Stimulated activated naive CD8-positive, alpha-beta T cell treated with anti-CD3 and anti-CD28 coated beads, Interleukin-15, amount 100 ng/mL, for 72 hours (primary cell): ENCODE data around the gene COMMD7.
"Not testable (repeated sequence)": the region's sequence is repeated elsewhere in the genome, so short reads cannot be mapped to it uniquely, and the experiment has no call there.

Experiments
- ATAC-seq: fragments of 150-1000 bp; cut with Tn5 transposase; 2 replicates; pipeline ENCODE4 v1.10.0; 2021; ENCODE audit warnings: mild to moderate bottlenecking, moderate library complexity
- DNase-seq, 2 donors: peaks; one replicate each; pipeline ENCODE4 v3.0.0; 2021 to 2022
- H3K27ac Mint-ChIP-seq, 2 donors: one replicate each; pipeline ENCODE4 v1.8.0; 2022; ENCODE audit warnings: mild to moderate bottlenecking in 2 of 2, mixed read lengths in 2 of 2, moderate library complexity in 2 of 2
- H3K27me3 Mint-ChIP-seq: one replicate; pipeline ENCODE4 v1.8.0; 2022; ENCODE audit warnings: mixed read lengths
- H3K4me1 Mint-ChIP-seq: one replicate; pipeline ENCODE4 v1.8.0; 2022; ENCODE audit warnings: mild to moderate bottlenecking, mixed read lengths
- H3K4me3 Mint-ChIP-seq, 2 donors: one replicate each; pipeline ENCODE4 v1.8.0; 2022; ENCODE audit warnings: mild to moderate bottlenecking in 2 of 2, mixed read lengths in 2 of 2, moderate library complexity in 1 of 2
- H3K9me3 Mint-ChIP-seq, 2 donors: one replicate each; pipeline ENCODE4 v1.8.0; 2022; ENCODE audit warnings: mixed read lengths in 2 of 2

Gene COMMD7

DNA sequence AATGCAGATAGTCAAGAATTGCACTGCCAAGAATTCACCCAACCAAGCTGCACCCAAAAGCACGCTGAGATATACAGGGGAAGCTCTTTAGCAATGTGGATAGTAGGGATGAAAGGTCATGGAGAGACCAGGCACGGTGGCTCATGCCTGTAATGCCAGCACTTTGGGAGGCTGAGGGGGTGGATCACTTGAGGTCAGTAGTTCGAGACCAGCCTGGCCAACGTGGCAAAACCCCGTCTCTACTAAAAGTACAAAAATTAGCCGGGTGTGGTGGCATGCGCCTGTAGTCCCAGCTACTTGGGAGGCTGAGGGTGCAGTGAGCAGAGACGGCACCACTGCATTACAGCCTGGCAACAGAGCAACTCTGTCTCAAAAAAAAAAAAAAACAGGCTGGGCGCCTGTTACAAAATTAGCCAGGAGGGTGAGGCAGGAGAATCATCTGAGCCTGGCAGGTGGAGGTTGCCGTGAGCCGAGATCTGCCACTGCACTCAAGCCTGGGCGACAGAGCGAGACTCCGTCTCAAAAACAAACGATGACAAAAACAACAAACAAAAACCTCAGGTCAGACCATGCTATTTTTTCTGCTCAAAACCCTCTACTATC, 34.1 kb downstream of the COMMD7 start:
- H3K27ac Mint-ChIP-seq, ATAC-seq: not testable (repeated sequence)

DNA sequence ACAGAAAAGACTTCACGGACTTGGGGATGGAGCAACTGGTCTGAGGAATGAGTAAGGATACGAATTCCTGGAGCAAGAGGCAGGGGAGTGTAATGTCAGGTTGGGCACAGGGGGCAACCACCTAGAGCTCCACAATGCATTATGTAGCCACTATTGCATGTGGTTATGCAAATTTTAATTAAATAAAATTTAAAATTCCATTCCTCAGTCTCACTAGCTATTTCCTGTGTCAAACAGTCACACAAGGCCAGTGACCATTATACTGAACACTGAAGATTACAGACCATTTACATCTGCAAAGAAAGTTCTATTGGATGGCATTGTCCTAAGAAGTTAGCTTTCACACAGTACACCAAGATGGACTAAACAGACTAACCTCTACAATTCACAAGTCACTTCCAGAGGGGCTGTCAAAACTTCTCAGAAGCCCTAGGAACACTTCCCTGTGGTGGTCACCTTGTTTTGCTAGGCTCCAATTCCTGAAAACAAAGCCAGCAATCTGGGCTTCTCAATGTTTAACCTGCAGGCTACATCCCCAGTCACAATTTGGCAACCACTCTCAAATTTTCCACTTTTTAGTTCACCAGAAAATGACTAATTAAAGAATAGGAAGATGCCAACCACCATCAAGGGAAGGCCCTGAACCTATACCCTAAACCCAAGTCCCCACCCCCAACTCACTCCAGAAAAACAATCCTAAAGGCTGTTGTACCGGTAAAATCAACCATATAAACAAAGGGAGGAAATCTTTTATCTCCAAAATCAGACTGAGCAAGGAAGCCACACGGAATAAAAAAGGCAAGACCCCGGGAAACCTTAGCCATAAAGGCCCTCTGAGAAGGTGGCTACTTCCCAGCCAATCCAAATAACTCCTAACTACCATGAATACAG, 35.3 kb downstream of the COMMD7 start:
- Mint-ChIP-seq H3K27me3 (no peaks in the 10 kb centered on the region), H3K27ac (peak overlapping the region in 1 of 2 donors; percentile 31), H3K4me1 (peaks cover 12% of the 10 kb centered on the region), H3K9me3 (no peaks in the 10 kb centered on the region), H3K4me3 (no peak overlapping the region)
- DNase-seq (no peak), ATAC-seq (no peak)

More for the DNA sequence above, 34.1 kb downstream of the COMMD7 start:
- peaks cover 12% of the 10 kb centered on the region for H3K4me1 Mint-ChIP-seq
- not testable (repeated sequence) for H3K27me3 Mint-ChIP-seq, H3K9me3 Mint-ChIP-seq, DNase-seq, H3K4me3 Mint-ChIP-seq

DNA sequence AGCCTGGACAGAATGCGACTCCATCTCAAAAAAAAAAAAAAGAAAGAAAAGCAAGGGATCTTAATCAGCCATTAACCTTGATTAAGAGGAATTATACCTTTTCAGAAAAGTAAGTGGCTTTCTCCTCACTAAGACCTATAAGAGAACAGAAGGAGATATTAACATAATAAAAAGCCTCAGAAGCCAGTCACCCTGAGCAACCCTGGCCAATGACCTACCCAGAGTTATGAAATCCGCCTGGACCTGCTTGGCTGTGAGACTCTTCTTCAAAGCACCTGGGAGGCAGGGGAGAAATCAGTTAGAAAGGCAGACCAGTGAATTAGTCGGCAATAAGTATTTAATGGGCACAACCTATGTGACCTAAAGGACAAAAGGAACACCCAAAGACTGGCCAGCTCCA, 36.8 kb downstream of the COMMD7 start:
- Mint-ChIP-seq H3K4me3 (no peak overlapping the region), H3K4me1 (peaks cover 12% of the 10 kb centered on the region), H3K9me3 (no peaks in the 10 kb centered on the region), H3K27me3 (no peaks in the 10 kb centered on the region), H3K27ac (no peak overlapping the region)
- ATAC-seq (no peak), DNase-seq (no peak)

DNA sequence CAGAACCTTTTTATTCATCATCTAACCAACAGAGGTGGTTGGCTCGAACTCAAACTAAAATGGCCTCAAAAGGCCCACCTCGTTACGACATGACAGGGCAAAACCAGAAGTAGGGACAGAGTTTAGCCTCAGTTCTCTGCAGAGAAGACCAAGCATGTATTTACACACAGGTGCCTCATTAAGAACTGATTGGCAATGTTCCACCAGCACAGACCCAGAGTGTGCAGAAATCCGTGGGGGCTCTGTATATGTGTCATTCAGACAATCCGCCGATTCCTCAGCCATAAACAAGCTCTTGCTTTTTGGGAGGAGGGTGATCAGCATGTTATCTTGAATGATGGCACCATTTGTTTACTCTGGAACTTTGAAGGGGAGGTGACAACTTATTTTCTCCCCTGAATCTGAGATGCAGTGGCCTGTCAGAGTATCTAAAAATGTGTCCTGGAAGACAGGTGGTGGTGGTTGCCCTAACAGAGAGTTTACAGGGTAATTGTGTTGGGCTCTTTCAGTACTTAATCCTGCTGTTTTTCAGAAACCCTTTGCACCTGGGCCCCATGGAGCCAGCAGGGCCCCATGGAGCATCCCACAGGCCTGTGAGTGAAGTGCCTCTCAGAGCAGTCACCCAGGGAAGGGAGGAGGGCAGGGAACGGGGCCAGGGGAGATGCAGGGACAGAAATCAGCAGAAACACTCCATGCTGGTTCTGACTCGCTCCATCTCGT, 40.4 kb downstream of the COMMD7 start:
- Mint-ChIP-seq H3K27ac (no peak overlapping the region), H3K4me1 (peaks cover 5% of the 10 kb centered on the region), H3K4me3 (no peak overlapping the region), H3K9me3 (no peaks in the 10 kb centered on the region), H3K27me3 (no peaks in the 10 kb centered on the region)
- no peak for DNase-seq
- ATAC-seq = no peak

DNA sequence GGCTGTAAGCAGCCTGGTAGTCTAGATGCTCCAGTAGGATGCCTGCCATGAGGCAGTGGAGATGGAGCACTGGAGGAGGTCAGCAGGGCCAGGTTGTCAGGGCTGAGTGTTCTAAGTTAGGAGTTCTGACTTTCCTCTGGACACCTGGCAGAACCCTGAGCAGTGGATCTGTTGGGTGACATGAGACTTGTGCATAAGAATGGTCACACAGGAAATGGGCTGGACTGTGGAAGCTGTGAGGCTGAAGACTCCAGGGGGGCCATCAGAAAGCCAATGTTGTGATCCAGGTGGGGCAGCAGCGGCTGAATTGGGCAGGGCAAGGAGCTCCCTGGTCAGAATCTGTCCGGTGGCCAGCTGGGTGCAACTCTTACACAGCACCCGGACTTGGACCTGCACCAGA, 45.7 kb downstream of the COMMD7 start:
- ATAC-seq = no peak
- DNase-seq = no peak
- Mint-ChIP-seq H3K4me3 (no peak overlapping the region), H3K4me1 (no peaks in the 10 kb centered on the region), H3K27me3 (no peaks in the 10 kb centered on the region), H3K27ac (no peak overlapping the region), H3K9me3 (no peaks in the 10 kb centered on the region)

DNA sequence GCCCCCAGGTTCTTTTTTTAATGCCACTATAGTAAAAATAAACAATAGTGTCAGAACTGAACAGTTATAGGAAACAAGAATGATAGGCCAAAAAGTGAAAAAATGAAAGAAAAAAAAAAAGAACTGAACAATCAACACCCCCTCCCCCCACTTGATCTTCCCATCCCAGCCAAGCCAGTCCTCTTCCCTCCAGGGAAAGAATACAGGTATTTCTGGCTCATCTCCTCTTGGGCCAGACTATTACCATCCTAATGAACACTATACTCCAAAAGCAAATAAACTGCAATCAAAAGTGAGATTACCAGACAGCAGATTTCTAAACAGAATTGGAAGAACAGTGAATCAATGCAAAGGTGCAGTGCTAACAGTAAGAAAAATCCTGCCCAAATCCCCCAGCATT, 48.2 kb downstream of the COMMD7 start:
- H3K27me3 Mint-ChIP-seq = no peaks in the 10 kb centered on the region
- H3K4me1 Mint-ChIP-seq = no peaks in the 10 kb centered on the region
- H3K9me3 Mint-ChIP-seq = no peaks in the 10 kb centered on the region
- no peak overlapping the region for H3K4me3 Mint-ChIP-seq
- DNase-seq (no peak), ATAC-seq (no peak)
- peak overlapping the region in 1 of 2 donors; percentile 49 for H3K27ac Mint-ChIP-seq

DNA sequence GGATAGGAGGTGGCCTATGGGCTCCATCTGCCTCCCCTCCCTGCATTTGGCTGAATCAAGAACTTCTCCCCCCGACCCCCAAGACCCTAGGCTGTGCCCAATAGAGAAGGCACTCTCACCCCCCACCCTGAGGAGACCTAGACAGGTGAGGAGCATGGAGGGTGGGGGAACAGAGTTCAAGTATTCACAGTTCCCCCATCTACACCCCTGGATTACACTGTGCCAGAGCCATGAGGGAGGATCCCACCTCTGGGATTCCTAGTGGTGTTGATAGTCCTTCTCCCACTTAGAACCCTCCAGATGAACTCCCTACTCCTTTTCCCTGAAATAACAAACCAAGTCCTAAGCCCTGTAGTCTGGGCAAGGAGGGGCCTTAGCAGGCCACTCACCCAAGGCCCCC, 54.3 kb downstream of the COMMD7 start:
- not testable (repeated sequence) for H3K27me3 Mint-ChIP-seq, H3K4me1 Mint-ChIP-seq, H3K27ac Mint-ChIP-seq, H3K4me3 Mint-ChIP-seq, H3K9me3 Mint-ChIP-seq, DNase-seq
- ATAC-seq = peak; percentile 48

DNA sequence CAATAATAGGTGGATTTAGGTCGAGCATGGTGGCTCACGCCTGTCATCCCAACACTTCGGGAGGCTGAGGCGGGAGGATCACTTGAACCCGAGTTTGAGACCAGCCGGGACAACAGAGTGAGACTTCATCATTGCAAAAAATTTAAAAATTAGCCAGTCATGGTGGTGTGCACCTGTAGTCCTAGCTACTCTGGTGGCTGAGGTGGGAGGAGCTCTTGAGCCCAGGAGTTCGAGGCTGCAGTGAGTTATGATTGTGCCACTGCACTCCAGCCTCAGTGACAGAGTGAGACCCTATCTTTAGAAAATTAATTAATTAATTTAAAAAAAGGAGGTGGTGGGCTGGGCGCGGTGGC, 56.1 kb downstream of the COMMD7 start:
- H3K4me3 Mint-ChIP-seq = no peak overlapping the region
- DNase-seq (no peak), ATAC-seq (no peak)
- H3K9me3 Mint-ChIP-seq = no peaks in the 10 kb centered on the region
- H3K4me1 Mint-ChIP-seq = peaks cover 6% of the 10 kb centered on the region
- no peak overlapping the region for H3K27ac Mint-ChIP-seq
- no peaks in the 10 kb centered on the region for H3K27me3 Mint-ChIP-seq

DNA sequence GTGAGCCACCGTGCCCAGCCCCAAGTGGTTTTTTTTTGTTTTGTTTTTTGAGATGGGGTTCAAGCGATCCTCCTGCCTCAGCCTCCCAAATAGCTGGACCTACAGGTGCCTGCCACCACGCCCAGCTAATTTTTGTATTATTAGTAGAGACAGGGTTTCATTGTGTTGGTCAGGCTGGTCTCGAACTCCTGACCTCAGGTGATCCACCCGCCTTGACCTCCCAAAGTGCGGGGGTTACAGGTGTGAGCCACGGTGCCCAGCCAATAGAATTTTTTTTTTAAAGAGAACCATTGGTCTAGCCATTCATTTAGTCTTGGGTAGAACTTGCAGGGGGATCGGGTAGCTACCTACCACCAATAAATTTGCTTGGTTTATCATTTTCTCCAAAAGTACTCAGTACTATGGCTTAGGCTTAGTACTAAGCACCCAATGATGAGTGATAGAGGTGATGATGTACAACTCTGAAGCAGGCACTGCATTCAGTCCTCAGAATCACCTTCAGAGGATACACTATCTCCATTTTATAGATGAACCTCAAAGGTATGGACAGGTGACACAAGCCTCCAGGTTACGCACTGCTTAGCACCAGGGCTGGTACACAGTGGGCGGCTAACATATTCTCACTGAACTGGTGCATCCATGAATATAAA, 56.6 kb downstream of the COMMD7 start:
- DNase-seq (no peak), ATAC-seq (no peak)
- Mint-ChIP-seq H3K4me3 (no peak overlapping the region), H3K4me1 (peaks cover 9% of the 10 kb centered on the region), H3K9me3 (no peaks in the 10 kb centered on the region), H3K27me3 (no peaks in the 10 kb centered on the region), H3K27ac (no peak overlapping the region)

DNA sequence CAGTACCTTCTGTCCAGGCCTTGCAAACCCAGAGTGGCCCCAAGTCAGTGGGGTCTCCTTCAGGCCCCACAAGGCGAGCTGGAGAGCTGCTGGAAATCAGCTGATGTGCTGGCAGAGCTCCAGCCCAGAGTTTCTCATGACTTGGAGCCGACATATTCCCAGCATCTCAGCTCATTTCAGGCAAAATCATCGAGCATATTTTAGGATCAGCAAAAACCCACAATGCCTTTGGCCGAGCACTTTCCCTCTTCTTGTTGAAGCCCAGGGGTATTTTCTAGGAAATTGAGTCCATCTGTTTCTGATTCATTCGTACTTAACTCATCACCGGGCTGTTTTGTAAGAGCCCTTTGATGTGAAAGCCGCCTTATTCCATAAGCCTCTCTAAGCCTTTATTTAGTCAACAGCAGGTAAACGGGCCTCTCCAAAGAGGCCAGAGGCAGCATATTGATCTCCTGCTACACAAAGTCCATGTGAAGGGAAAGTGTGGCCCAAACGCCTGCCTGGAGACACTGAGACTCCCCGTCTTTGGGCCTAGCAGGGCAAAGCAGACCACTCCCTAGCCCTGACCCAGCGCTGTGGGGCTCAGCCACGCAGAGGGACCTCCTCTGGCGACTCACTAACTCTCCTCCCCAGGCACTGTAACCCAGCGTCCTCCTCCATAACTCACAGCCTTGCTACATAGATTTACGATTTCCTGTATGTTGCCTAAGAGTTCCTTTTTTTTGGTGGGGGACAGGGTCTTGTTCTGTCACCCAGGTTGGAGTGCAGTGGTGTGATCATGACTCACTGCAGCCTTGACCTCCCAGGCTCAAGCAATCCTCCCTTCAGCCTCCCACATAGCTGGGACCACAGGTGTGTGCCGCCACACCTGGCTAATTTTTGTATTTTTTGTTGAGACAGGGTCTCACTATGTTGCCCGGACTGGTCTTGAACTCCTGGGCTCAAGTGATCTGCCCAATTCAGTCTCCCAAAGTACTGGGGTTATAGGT, 57.4 kb downstream of the COMMD7 start:
- Mint-ChIP-seq H3K27me3 (no peaks in the 10 kb centered on the region), H3K9me3 (no peaks in the 10 kb centered on the region), H3K4me1 (peaks cover 18% of the 10 kb centered on the region), H3K27ac (no peak overlapping the region), H3K4me3 (no peak overlapping the region)
- ATAC-seq = no peak
- no peak for DNase-seq

DNA sequence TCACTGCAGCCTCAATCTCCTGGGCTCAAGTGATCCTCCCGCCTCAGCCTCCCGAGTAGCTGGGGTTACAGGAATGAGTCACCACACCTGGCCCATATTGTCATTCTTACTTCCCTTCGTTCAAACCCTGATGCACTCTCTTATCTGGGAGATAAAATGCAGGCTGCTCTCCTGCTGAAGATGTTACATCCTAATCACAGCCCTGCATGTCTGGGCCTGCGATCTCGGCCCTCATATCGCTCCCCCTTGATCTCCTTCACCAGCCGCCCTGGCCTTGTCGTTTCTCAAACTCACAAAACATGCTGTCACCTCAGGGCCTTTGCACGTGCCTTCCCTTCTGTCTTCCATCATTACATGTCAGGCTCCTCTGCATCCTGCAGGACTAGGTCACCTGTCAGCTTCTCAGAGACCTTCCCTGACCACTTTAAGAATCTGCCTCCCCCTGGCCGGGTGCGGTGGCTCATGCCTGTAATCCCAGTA, 60.7 kb downstream of the COMMD7 start:
- Mint-ChIP-seq H3K27ac (no peak overlapping the region), H3K4me1 (peaks cover 28% of the 10 kb centered on the region), H3K9me3 (no peaks in the 10 kb centered on the region), H3K27me3 (no peaks in the 10 kb centered on the region), H3K4me3 (no peak overlapping the region)
- DNase-seq (no peak), ATAC-seq (no peak)

DNA sequence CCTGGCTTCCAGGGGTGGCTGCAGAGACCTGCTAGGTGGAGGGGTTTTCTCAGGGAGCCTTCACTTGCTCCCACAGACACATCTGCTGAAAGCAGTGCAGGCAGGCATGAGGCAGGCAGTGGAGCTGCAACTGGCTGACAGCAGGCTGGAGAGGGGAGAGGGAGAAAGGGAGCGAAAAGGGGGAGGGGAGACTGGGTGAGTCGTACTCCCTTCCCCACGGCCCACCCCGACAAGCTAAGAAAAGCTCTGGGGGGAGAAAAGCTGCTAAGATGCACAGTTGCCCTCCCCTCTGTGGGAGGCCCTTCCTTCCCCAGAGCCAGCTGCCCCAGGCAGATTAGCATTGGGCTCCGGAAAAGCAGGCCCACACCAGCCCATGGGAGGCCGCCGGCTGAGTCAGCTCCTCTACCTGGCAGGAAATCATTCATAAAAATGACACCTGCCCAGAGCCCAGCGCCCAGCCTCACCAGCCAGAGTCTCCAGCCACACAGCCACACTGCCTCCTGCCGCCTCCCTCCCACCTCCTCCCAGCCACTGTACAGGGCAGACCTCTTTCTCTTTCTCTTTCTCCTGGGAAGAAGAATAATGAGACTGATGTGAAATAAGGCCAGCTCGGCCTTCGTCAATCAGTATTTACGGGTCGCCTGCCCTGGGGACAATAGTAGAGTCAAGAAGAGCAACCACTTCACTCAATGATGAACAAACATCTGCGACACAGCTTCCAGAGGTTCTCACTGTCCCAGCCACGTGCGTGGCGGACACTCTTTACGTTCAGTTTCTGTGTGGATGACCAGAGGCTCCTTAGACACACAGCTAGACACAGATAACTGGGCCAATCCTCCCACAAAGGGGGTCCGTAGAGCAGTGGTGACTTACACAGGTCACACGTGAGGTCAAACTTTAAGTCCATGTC, 61.8 kb downstream of the COMMD7 start:
- Mint-ChIP-seq H3K4me3 (peak overlapping the region in 1 of 2 donors; percentile 26), H3K4me1 (peaks cover 32% of the 10 kb centered on the region), H3K9me3 (no peaks in the 10 kb centered on the region), H3K27ac (peak overlapping the region; percentile 25 to 28), H3K27me3 (no peaks in the 10 kb centered on the region)
- DNase-seq (peak in 1 of 2 donors; percentile 8), ATAC-seq (peak; percentile 57)

DNA sequence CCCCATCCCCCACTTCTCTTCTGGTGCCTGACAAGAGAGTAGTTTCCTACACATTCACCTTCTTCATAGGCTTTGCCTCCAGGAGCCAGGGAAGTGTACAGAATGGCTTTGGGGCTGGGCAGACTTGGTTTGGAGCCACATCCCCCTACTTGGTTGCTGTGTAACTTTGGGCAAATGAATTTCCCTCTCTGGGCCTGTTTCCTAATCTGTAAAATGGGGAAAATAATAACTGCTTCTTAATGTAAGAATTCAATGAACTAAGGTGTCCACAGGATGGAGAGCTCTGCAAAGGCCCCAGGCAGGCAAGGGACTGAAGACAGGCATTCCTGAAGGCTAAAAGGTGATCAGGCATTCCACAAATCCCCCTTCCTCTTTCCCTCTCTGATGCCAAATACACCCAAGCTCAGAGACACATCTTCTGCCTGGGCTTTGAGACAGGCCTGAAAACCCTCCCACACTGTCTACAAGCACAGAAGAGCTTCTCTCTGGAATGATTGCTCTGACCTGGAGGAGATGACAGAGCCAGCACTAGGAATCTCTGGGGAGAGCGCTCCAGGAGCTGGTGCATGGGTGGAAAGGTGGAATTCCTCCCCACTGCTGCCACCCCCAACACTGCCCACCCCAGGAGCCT, 62.6 kb downstream of the COMMD7 start:
- Mint-ChIP-seq H3K4me1 (peaks cover 27% of the 10 kb centered on the region), H3K27me3 (no peaks in the 10 kb centered on the region), H3K27ac (peak overlapping the region in 1 of 2 donors; percentile 8), H3K4me3 (no peak overlapping the region), H3K9me3 (no peaks in the 10 kb centered on the region)
- ATAC-seq (no peak), DNase-seq (no peak)
